Measurements from ENCODE around the gene GLMN. TPM values are rescaled to one million over a fixed set of nuclear protein-coding genes. Genes with fewer than 3 reads are reported as not detected.

GLMN gene
- total RNA-seq, 1 donor from 2014 or later, result 13.5 TPM

DNA sequence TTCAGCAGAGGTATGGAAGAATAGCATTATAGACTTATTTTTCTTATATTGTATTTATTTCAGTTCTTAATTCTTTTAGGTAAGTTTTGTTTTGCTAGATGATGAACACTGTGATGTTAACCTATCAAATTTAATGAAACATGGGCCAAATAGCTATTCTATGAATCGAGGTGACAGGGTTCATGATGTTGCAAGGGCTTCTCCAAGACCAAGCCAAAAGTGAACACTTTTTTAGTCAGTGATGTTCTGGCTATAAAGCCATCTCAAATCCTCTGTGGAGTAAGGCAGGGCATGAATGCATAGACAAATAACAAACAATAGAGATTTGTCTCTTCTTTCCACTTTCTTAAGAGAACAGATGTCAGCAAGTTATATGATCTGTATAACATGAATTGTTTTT, 54.4 kb downstream of the GLMN start:
- FAIRE-seq, result no peak
- no peaks in the 10 kb centered on the region for H3K9me3 Mint-ChIP-seq (ENCODE audit: unreplicated experiment)
- no peaks in the 10 kb centered on the region for H3K9me3 ChIP-seq (ENCODE audit: insufficient read depth, low read depth, low read length)

DNA sequence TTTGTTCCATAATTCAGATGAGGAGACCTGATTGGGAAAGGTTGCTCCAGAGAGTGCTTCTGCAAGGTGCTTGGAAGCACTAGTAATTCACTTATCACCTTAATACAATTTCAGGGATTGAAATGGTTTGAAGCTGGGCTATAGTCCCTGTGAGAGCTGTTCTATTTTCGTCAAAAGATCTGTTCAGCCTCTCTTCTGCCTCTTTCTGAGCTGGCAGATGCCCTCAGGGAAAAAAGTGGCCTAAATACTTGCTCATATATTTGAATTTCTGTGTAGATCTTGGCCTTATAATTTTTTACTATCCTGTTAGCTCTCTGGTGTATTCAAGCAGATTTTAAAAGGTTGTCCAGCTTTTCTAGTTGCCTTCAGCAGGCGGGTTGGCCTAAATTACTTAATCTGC, 58.8 kb downstream of the GLMN start:
- no peak overlapping the region for H3K27ac Mint-ChIP-seq (ENCODE audit: unreplicated experiment)
- H3K36me3 Mint-ChIP-seq (ENCODE audit: low read depth, unreplicated experiment), result no peaks in the 10 kb centered on the region
- H2AFZ ChIP-seq (ENCODE audit: low read depth, low read length), result no peak overlapping the region

More for the DNA sequence above, 54.4 kb downstream of the GLMN start:
- no peaks in the 10 kb centered on the region for H3K4me1 Mint-ChIP-seq (ENCODE audit: low read depth, unreplicated experiment)
- H3K9ac ChIP-seq (ENCODE audit: low read length), result no peak overlapping the region
- H3K36me3 Mint-ChIP-seq (ENCODE audit: low read depth, unreplicated experiment), result peaks cover 1% of the 10 kb centered on the region
- H3K79me2 ChIP-seq (ENCODE audit: insufficient read depth, low read length), result no peaks in the 10 kb centered on the region
- no peaks in the 10 kb centered on the region for H3K4me1 ChIP-seq (ENCODE audit: insufficient read depth, low read length)
- H3K4me3 ChIP-seq (ENCODE audit: insufficient read depth, low read depth, low read length), result no peak overlapping the region
- no peak overlapping the region for H3K4me2 ChIP-seq (ENCODE audit: low read length)
- no peak overlapping the region for H3K27ac ChIP-seq (ENCODE audit: low read depth, low read length)
- no peak overlapping the region for H3K27ac Mint-ChIP-seq (ENCODE audit: unreplicated experiment)
- H3K36me3 ChIP-seq (ENCODE audit: insufficient read depth, low read length), result no peaks in the 10 kb centered on the region
- no peaks in the 10 kb centered on the region for H3K27me3 Mint-ChIP-seq (ENCODE audit: low read depth, unreplicated experiment)
- H3K27me3 ChIP-seq (ENCODE audit: insufficient read depth, low read length), result no peaks in the 10 kb centered on the region
- no peak for TF ChIP-seq EZH2 (IDR thresholded peaks at IDR 0.05; ENCODE audit: insufficient read depth, low read length)
- TF ChIP-seq, protein P1, sequence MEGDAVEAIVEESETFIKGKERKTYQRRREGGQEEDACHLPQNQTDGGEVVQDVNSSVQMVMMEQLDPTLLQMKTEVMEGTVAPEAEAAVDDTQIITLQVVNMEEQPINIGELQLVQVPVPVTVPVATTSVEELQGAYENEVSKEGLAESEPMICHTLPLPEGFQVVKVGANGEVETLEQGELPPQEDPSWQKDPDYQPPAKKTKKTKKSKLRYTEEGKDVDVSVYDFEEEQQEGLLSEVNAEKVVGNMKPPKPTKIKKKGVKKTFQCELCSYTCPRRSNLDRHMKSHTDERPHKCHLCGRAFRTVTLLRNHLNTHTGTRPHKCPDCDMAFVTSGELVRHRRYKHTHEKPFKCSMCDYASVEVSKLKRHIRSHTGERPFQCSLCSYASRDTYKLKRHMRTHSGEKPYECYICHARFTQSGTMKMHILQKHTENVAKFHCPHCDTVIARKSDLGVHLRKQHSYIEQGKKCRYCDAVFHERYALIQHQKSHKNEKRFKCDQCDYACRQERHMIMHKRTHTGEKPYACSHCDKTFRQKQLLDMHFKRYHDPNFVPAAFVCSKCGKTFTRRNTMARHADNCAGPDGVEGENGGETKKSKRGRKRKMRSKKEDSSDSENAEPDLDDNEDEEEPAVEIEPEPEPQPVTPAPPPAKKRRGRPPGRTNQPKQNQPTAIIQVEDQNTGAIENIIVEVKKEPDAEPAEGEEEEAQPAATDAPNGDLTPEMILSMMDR (IDR thresholded peaks at IDR 0.05; ENCODE audit: insufficient read depth, low read depth, low read length), result no peak
- peak; percentile 0 for DNase-seq (ENCODE audit: low read depth)
- H3K4me3 Mint-ChIP-seq (ENCODE audit: unreplicated experiment), result no peak overlapping the region
- no peak overlapping the region for H2AFZ ChIP-seq (ENCODE audit: low read depth, low read length)
- H4K20me1 ChIP-seq (ENCODE audit: insufficient read depth, low read length), result no peaks in the 10 kb centered on the region

DNA sequence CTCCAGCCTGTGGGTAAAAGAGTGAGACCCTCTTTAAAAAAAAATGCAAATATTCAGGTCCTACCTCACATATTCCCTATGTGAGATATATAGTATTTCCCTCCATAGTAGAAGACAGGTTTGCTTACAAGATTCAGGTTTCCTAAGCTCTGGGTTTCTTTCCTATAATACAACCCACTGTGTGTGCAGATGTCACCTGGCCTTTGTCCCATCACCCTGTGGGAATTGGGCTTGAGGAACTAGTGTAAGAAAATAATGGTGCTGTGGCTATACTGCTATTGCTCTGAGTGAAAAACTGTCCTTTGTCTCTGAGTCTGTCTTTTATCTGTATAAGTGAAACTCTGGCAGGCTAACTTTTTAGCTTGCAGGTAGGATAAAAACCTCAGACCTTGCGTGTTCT, 68.1 kb downstream of the GLMN start:
- no peak for TF ChIP-seq EZH2 (IDR thresholded peaks at IDR 0.05; ENCODE audit: insufficient read depth, low read length)
- TF ChIP-seq, protein P1 (IDR thresholded peaks at IDR 0.05; ENCODE audit: insufficient read depth, low read depth, low read length), result no peak
- Histone ChIP-seq H3K9me3 (ENCODE audit: insufficient read depth, low read depth, low read length) (no peaks in the 10 kb centered on the region), H3K27ac (ENCODE audit: low read depth, low read length) (no peak overlapping the region), H3K4me3 (ENCODE audit: insufficient read depth, low read depth, low read length) (no peak overlapping the region), H3K4me1 (ENCODE audit: insufficient read depth, low read length) (no peaks in the 10 kb centered on the region), H3K36me3 (ENCODE audit: insufficient read depth, low read length) (no peaks in the 10 kb centered on the region), H3K79me2 (ENCODE audit: insufficient read depth, low read length) (no peaks in the 10 kb centered on the region), H3K27me3 (ENCODE audit: insufficient read depth, low read length) (no peaks in the 10 kb centered on the region), H2AFZ (ENCODE audit: low read depth, low read length) (no peak overlapping the region), H3K9ac (ENCODE audit: low read length) (no peak overlapping the region), H3K4me2 (ENCODE audit: low read length) (no peak overlapping the region), H4K20me1 (ENCODE audit: insufficient read depth, low read length) (no peaks in the 10 kb centered on the region)
- H3K27ac Mint-ChIP-seq (ENCODE audit: unreplicated experiment), result no peak overlapping the region
- H3K4me1 Mint-ChIP-seq (ENCODE audit: low read depth, unreplicated experiment), result no peaks in the 10 kb centered on the region
- no peak for FAIRE-seq
- DNase-seq (ENCODE audit: low read depth), result no peak
- no peak overlapping the region for H3K4me3 Mint-ChIP-seq (ENCODE audit: unreplicated experiment)
- no peaks in the 10 kb centered on the region for H3K9me3 Mint-ChIP-seq (ENCODE audit: unreplicated experiment)
- H3K36me3 Mint-ChIP-seq (ENCODE audit: low read depth, unreplicated experiment), result no peaks in the 10 kb centered on the region
- H3K27me3 Mint-ChIP-seq (ENCODE audit: low read depth, unreplicated experiment), result peaks cover 5% of the 10 kb centered on the region

More for the DNA sequence above, 58.8 kb downstream of the GLMN start:
- Histone ChIP-seq H3K9me3 (ENCODE audit: insufficient read depth, low read depth, low read length) (no peaks in the 10 kb centered on the region), H3K4me3 (ENCODE audit: insufficient read depth, low read depth, low read length) (no peak overlapping the region), H3K79me2 (ENCODE audit: insufficient read depth, low read length) (no peaks in the 10 kb centered on the region), H3K4me2 (ENCODE audit: low read length) (no peak overlapping the region), H4K20me1 (ENCODE audit: insufficient read depth, low read length) (no peaks in the 10 kb centered on the region), H3K9ac (ENCODE audit: low read length) (no peak overlapping the region), H3K27ac (ENCODE audit: low read depth, low read length) (no peak overlapping the region), H3K4me1 (ENCODE audit: insufficient read depth, low read length) (no peaks in the 10 kb centered on the region), H3K36me3 (ENCODE audit: insufficient read depth, low read length) (no peaks in the 10 kb centered on the region), H3K27me3 (ENCODE audit: insufficient read depth, low read length) (no peaks in the 10 kb centered on the region)
- Mint-ChIP-seq H3K4me1 (ENCODE audit: low read depth, unreplicated experiment) (no peaks in the 10 kb centered on the region), H3K9me3 (ENCODE audit: unreplicated experiment) (no peaks in the 10 kb centered on the region), H3K4me3 (ENCODE audit: unreplicated experiment) (no peak overlapping the region), H3K27me3 (ENCODE audit: low read depth, unreplicated experiment) (no peaks in the 10 kb centered on the region)
- DNase-seq (ENCODE audit: low read depth) (no peak), FAIRE-seq (no peak)
- TF ChIP-seq, protein P1 (IDR thresholded peaks at IDR 0.05; ENCODE audit: insufficient read depth, low read depth, low read length), result no peak
- TF ChIP-seq EZH2 (IDR thresholded peaks at IDR 0.05; ENCODE audit: insufficient read depth, low read length), result no peak
